HCT116 (cell line): ENCODE results near the gene C6orf47. TPM values are rescaled to one million over a fixed set of nuclear protein-coding genes. Genes with fewer than 3 reads are reported as not detected.

Experiments used
- ATAC-seq: fragments of 200-7000 bp; cut with Tn5 transposase; 2 replicates; pipeline ENCODE4 v1.9.1; 2020; ENCODE audit warnings: mild to moderate bottlenecking, moderate library complexity
- BruUV-seq: library from RNA; stranded (reverse); fragments of 400-500 nt; replicated peaks from 2 replicates; lab custom pipeline; 2021; lab: Mats Ljungman, UMichigan
- CTCF ChIA-PET: fragments of 300-600 bp; sonication (Branson Sonifier 250); formaldehyde crosslinking; loops from one replicate; lab custom pipeline; 2021; ENCODE audit warnings: antibody characterized with exemption; lab: Charles Lee
- POLR2A ChIA-PET: fragments of 300-600, 350-600 bp; sonication (Branson Sonifier 250); formaldehyde crosslinking; loops from one replicate; lab custom pipeline; 2021; ENCODE audit warnings: antibody characterized with exemption; lab: Charles Lee
- RAD21 ChIA-PET, 2 experiments: fragments of 300-600 bp; sonication (Branson Sonifier 250); formaldehyde crosslinking; loops; one replicate each; lab custom pipeline; 2023; ENCODE audit warnings: low total read pairs in 2 of 2; ENCODE audit not compliant: uncharacterized antibody in 2 of 2, unreplicated experiment in 2 of 2, low non-redundant PET in 1 of 2; lab: Charles Lee
- DNase-seq: peaks from one replicate; pipeline ENCODE4 v3.0.0-alpha.2; 2010; ENCODE audit warnings: low read depth, low spot score
- H2AFZ ChIP-seq: fragments of 200-600 bp; shearing (Covaris generic), sonication (generic); 2 replicates; pipeline ENCODE4 v1.6.1; 2017; ENCODE audit warnings: low read depth, mixed run types, mixed read lengths, antibody characterized with exemption, low read length; ENCODE audit not compliant: poor library complexity, severe bottlenecking
- H3K27ac ChIP-seq: 2 replicates; pipeline ENCODE4 v1.5.1; 2012; ENCODE audit warnings: low read depth, low read length
- H3K27me3 ChIP-seq: fragments of 200-600 bp; sonication (generic); 2 replicates; pipeline ENCODE4 v1.6.1; 2016; ENCODE audit warnings: mixed run types, low read length, mixed read lengths; ENCODE audit not compliant: insufficient read depth
- H3K36me3 ChIP-seq, 2 experiments: fragments of 200-500 bp in 1 of 2; fragments of 200-600 bp in 1 of 2; sonication (Bioruptor generic) in 1 of 2; sonication (generic) in 1 of 2; 2 replicates each; pipeline versions ENCODE4 v1.5.1 to v1.6.1; 2014 to 2016; ENCODE audit warnings: low read length in 2 of 2, inconsistent platforms in 1 of 2, mixed read lengths in 1 of 2, mixed run types in 1 of 2; ENCODE audit not compliant: insufficient read depth in 2 of 2, control insufficient read depth in 1 of 2
- H3K4me1 ChIP-seq, 2 experiments: fragments of 200-600 bp in 1 of 2; sonication (generic) in 1 of 2; 2 replicates each; pipeline versions ENCODE4 v1.5.1 to v1.6.1; 2012 to 2017; ENCODE audit warnings: low read length in 2 of 2, inconsistent platforms in 1 of 2, mild to moderate bottlenecking in 1 of 2, mixed read lengths in 1 of 2, mixed run types in 1 of 2, moderate library complexity in 1 of 2; ENCODE audit not compliant: insufficient read depth in 2 of 2, control insufficient read depth in 1 of 2
- H3K4me2 ChIP-seq: fragments of 200-600 bp; sonication (generic); 2 replicates; pipeline ENCODE4 v1.6.1; 2017; ENCODE audit warnings: mixed run types, low read length, mixed read lengths
- H3K4me3 ChIP-seq, 2 experiments: fragments of 200-600 bp in 1 of 2; sonication (generic) in 1 of 2; replicated peaks in 1 of 2; 2 replicates each; pipeline ENCODE4 v1.5.1; 2011 to 2016; ENCODE audit warnings: low read length in 2 of 2, control low read depth in 1 of 2, low read depth in 1 of 2, mild to moderate bottlenecking in 1 of 2, mixed read lengths in 1 of 2, mixed run types in 1 of 2
- H3K79me2 ChIP-seq: fragments of 200-600 bp; sonication (generic); 2 replicates; pipeline ENCODE4 v1.6.1; 2017; ENCODE audit warnings: mild to moderate bottlenecking, mixed run types, low read length, moderate library complexity, mixed read lengths; ENCODE audit not compliant: insufficient read depth
- H3K9ac ChIP-seq: fragments of 200-600 bp; sonication (generic); 2 replicates; pipeline ENCODE4 v1.6.1; 2016; ENCODE audit warnings: low read length, mixed read lengths
- H3K9me2 ChIP-seq: fragments of 200-600 bp; sonication (generic), shearing (Covaris generic); 2 replicates; pipeline ENCODE4 v1.6.1; 2017; ENCODE audit warnings: mixed run types, mild to moderate bottlenecking, moderate library complexity; ENCODE audit not compliant: insufficient read depth
- H3K9me3 ChIP-seq, 2 experiments: fragments of 200-500 bp in 1 of 2; fragments of 200-600 bp in 1 of 2; sonication (Bioruptor generic) in 1 of 2; sonication (generic) in 1 of 2; 2 replicates each; pipeline ENCODE4 v1.6.1; 2014 to 2017; ENCODE audit warnings: low read length in 2 of 2, mixed read lengths in 2 of 2, inconsistent platforms in 1 of 2, low read depth in 1 of 2, mild to moderate bottlenecking in 1 of 2, mixed run types in 1 of 2, moderate library complexity in 1 of 2; ENCODE audit not compliant: control insufficient read depth in 1 of 2, insufficient read depth in 1 of 2
- H4K20me1 ChIP-seq: fragments of 200-600 bp; sonication (generic), shearing (Covaris generic); 2 replicates; pipeline ENCODE4 v1.6.1; 2017; ENCODE audit warnings: mixed run types, mild to moderate bottlenecking, moderate library complexity; ENCODE audit not compliant: insufficient read depth
- CBX3 ChIP-seq: IDR thresholded peaks from 2 replicates; pipeline ENCODE4 v1.6.1; 2012; ENCODE audit warnings: low read depth
- CEBPB ChIP-seq: IDR thresholded peaks from 2 replicates; pipeline ENCODE4 v1.6.1; 2012; ENCODE audit warnings: low read depth
- EZH2 ChIP-seq: fragments of 200-600 bp; sonication (generic); IDR thresholded peaks from 2 replicates; pipeline ENCODE4 v1.6.1; 2017; ENCODE audit warnings: antibody characterized with exemption, mixed run types
- EZH2phosphoT487 ChIP-seq: fragments of 200-600 bp; IDR thresholded peaks from 2 replicates; pipeline ENCODE4 v1.6.1; 2018; ENCODE audit warnings: antibody characterized with exemption, borderline replicate concordance
- POLR2A ChIP-seq: IDR thresholded peaks from 2 replicates; pipeline ENCODE4 v1.7.0; 2011; ENCODE audit warnings: borderline replicate concordance; ENCODE audit not compliant: insufficient read depth, insufficient read length; ENCODE audit errors: extremely low read depth
- SIN3A ChIP-seq: IDR thresholded peaks from 2 replicates; pipeline ENCODE4 v1.6.1; 2012; ENCODE audit warnings: low read depth
- SP1 ChIP-seq: IDR thresholded peaks from 2 replicates; pipeline ENCODE4 v1.6.1; 2012; ENCODE audit warnings: low read depth
- SRF ChIP-seq: IDR thresholded peaks from 2 replicates; pipeline ENCODE4 v1.6.1; 2012; ENCODE audit warnings: low read depth
- TCF7L2 ChIP-seq: IDR thresholded peaks from 2 replicates; pipeline ENCODE4 v1.7.0; 2011; ENCODE audit warnings: borderline replicate concordance, inconsistent platforms; ENCODE audit not compliant: insufficient read depth, insufficient read length; ENCODE audit errors: extremely low read depth
- YY1 ChIP-seq: IDR thresholded peaks from 2 replicates; pipeline ENCODE4 v1.6.1; 2011; ENCODE audit warnings: low read length, low read depth, moderate library complexity, mild to moderate bottlenecking; ENCODE audit not compliant: insufficient replicate concordance; ENCODE audit errors: extremely low read depth
- ZFX ChIP-seq: fragments of 450-650 bp; IDR thresholded peaks from 2 replicates; pipeline ENCODE4 v1.6.1; 2017
- ZNF274 ChIP-seq: fragments of 200-500 bp; sonication (Bioruptor generic); IDR thresholded peaks from 2 replicates; pipeline ENCODE4 v1.6.1; 2014; ENCODE audit warnings: mild to moderate bottlenecking, low read depth, low read length, inconsistent platforms
- intact Hi-C: fragments of 100-400 bp; cut with micrococcal nuclease; formaldehyde crosslinking; loops from 2 replicates; pipeline ENCODE4 v1.10.0; 2022
- total RNA-seq: library from RNA; stranded (reverse); gene quantifications from one replicate; pipeline ENCODE4 v1.2.1, GENCODE V29; 2021; ENCODE audit not compliant: unreplicated experiment
- TF ChIP-seq, protein P1 (sequence below): IDR thresholded peaks from 2 replicates; pipeline ENCODE4 v1.6.1; 2011; ENCODE audit warnings: mild to moderate bottlenecking, low read length, moderate library complexity; ENCODE audit not compliant: insufficient replicate concordance; ENCODE audit errors: extremely low read depth

Gene C6orf47
- total RNA-seq, 1 experiment from 2014 or later: 13.4 TPM

DNA sequence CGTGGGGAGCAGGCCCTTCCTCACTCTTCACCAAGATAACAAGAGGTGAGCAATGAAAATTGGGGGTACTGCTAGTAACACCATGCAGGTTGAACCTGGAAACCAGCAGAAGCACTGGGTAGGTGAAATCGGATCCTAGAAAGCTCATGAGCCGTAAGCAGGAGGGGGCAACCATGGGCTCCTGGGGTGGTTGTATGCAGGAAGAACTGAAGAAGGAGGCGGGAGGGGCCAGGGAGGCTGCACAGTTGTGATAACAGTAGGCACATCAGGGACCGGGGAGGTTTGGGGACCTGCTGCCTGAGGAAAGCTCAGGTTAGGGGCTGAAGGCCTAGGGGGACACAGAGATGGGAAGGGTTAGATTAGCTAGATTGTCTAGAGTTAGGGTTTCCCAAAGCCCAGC lies 25.9 kb upstream of the C6orf47 start:
- no peak overlapping the region for H3K27ac ChIP-seq
- POLR2A ChIA-PET: no interaction called here
- intact Hi-C loops: no loop called here
- H3K27me3 ChIP-seq: no peaks in the 10 kb centered on the region
- H3K9ac ChIP-seq: no peak overlapping the region
- H3K4me3 ChIP-seq: no peak overlapping the region
- H3K36me3 ChIP-seq: peaks cover 7 to 25% of the 10 kb centered on the region in 2 experiments; a peak in 2 of 4 replicates
- no peak for DNase-seq
- no peak overlapping the region for H3K4me2 ChIP-seq
- H3K79me2 ChIP-seq: no peaks in the 10 kb centered on the region
- RAD21 ChIA-PET: no interaction called here
- H2AFZ ChIP-seq: no peak overlapping the region
- no peaks in the 10 kb centered on the region for H3K9me2 ChIP-seq
- BruUV-seq: no TSS peak
- H3K9me3 ChIP-seq: no peaks in the 10 kb centered on the region
- H4K20me1 ChIP-seq: no peaks in the 10 kb centered on the region
- CTCF ChIA-PET: no interaction called here
- peaks cover 14 to 21% of the 10 kb centered on the region in 2 experiments for H3K4me1 ChIP-seq
- TF ChIP-seq POLR2A (no peak), TCF7L2 (no peak), SIN3A (no peak), EZH2phosphoT487 (no peak), EZH2 (no peak), CEBPB (no peak), ZNF274 (no peak), SP1 (no peak), ZFX (no peak), YY1 (no peak), SRF (no peak), CBX3 (no peak)
- TF ChIP-seq, protein P1, sequence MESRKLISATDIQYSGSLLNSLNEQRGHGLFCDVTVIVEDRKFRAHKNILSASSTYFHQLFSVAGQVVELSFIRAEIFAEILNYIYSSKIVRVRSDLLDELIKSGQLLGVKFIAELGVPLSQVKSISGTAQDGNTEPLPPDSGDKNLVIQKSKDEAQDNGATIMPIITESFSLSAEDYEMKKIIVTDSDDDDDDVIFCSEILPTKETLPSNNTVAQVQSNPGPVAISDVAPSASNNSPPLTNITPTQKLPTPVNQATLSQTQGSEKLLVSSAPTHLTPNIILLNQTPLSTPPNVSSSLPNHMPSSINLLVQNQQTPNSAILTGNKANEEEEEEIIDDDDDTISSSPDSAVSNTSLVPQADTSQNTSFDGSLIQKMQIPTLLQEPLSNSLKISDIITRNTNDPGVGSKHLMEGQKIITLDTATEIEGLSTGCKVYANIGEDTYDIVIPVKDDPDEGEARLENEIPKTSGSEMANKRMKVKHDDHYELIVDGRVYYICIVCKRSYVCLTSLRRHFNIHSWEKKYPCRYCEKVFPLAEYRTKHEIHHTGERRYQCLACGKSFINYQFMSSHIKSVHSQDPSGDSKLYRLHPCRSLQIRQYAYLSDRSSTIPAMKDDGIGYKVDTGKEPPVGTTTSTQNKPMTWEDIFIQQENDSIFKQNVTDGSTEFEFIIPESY: no peak
- no peak for ATAC-seq
